Measurements from ENCODE around the gene SIM2.

- TF ChIP-seq POLR2AphosphoS5 (IDR thresholded peaks at IDR 0.05; ENCODE audit: borderline replicate concordance, low read depth, low read length) = no peak
- no peak for TF ChIP-seq EZH2 (IDR thresholded peaks at IDR 0.05)
- TF ChIP-seq FOXP2 (optimal IDR thresholded peaks at IDR 0.05; ENCODE audit: control extremely low read depth, extremely low read length, insufficient read depth) = no peak
These were observed 81.9 kb downstream of the SIM2 start for GRCh38 chr21:36780861-36781260.

Measured in SK-N-MC (cell line).